Gastroesophageal sphincter (tissue), 3 donors: Measurements from ENCODE around the gene MAN1C1.

Experiments used
- POLR2A ChIP-seq, 2 donors: fragments of 450-650 bp; IDR thresholded peaks; one replicate each; pipeline ENCODE4 v1.6.1; 2017; ENCODE audit warnings: antibody characterized with exemption in 2 of 2, mild to moderate bottlenecking in 2 of 2, moderate library complexity in 1 of 2
- POLR2AphosphoS5 ChIP-seq: sonication (generic); formaldehyde crosslinking; IDR thresholded peaks from one replicate; pipeline ENCODE4 v1.6.1; 2017; ENCODE audit warnings: antibody characterized with exemption
- TF ChIP-seq, protein P1 (sequence below), 4 experiments: fragments of 200-600 bp in 2 of 4; fragments of 450-650 bp in 2 of 4; sonication (generic) in 1 of 4; IDR thresholded peaks; one replicate each; pipeline ENCODE4 v1.5.1; 2017 to 2019; ENCODE audit warnings: antibody characterized with exemption in 4 of 4, mild to moderate bottlenecking in 2 of 4, moderate library complexity in 2 of 4

GRCh38 chr1:25779388-25779787 is 162.8 kb downstream of the MAN1C1 start:
- TF ChIP-seq, protein P1, sequence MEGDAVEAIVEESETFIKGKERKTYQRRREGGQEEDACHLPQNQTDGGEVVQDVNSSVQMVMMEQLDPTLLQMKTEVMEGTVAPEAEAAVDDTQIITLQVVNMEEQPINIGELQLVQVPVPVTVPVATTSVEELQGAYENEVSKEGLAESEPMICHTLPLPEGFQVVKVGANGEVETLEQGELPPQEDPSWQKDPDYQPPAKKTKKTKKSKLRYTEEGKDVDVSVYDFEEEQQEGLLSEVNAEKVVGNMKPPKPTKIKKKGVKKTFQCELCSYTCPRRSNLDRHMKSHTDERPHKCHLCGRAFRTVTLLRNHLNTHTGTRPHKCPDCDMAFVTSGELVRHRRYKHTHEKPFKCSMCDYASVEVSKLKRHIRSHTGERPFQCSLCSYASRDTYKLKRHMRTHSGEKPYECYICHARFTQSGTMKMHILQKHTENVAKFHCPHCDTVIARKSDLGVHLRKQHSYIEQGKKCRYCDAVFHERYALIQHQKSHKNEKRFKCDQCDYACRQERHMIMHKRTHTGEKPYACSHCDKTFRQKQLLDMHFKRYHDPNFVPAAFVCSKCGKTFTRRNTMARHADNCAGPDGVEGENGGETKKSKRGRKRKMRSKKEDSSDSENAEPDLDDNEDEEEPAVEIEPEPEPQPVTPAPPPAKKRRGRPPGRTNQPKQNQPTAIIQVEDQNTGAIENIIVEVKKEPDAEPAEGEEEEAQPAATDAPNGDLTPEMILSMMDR (IDR thresholded peaks at IDR 0.05): no peak
- TF ChIP-seq POLR2A (IDR thresholded peaks at IDR 0.05): no peak
- no peak for TF ChIP-seq POLR2AphosphoS5
